Measurements from ENCODE around the gene ANK3.

- no peak for TF ChIP-seq CTCF (IDR thresholded peaks at IDR 0.05)
- TF ChIP-seq POLR2A (IDR thresholded peaks at IDR 0.05) = no peak
These were observed 12.7 kb downstream of the ANK3 start for GRCh38 chr10:60377042-60377352.
